Endodermal cell (in vitro differentiated cells): ENCODE data around the gene LGALS7. TPM values are rescaled to one million over a fixed set of nuclear protein-coding genes. Genes with fewer than 3 reads are reported as not detected.

ENCODE experiments used
- DNase-seq: peaks from one replicate; pipeline ENCODE4 v3.0.0-alpha.2; 2017
- H3K27ac ChIP-seq: 2 replicates; pipeline ENCODE4 v1.5.1; 2013; ENCODE audit warnings: mild to moderate bottlenecking, low read depth, low read length, moderate library complexity
- H3K27me3 ChIP-seq: 2 replicates; pipeline ENCODE4 v1.6.1; 2013; ENCODE audit warnings: mild to moderate bottlenecking, low read length, moderate library complexity; ENCODE audit not compliant: insufficient read depth, control insufficient read depth, poor library complexity, severe bottlenecking
- H3K36me3 ChIP-seq: 2 replicates; pipeline ENCODE4 v1.7.0; 2013; ENCODE audit warnings: mild to moderate bottlenecking, low read length, moderate library complexity; ENCODE audit not compliant: control insufficient read depth, insufficient read depth
- H3K4me1 ChIP-seq: one replicate; pipeline ENCODE4 v1.7.0; 2013; ENCODE audit warnings: low read length; ENCODE audit not compliant: control insufficient read depth, insufficient read depth
- H3K4me3 ChIP-seq: 2 replicates; pipeline ENCODE4 v1.5.1; 2013; ENCODE audit warnings: mild to moderate bottlenecking, low read length, moderate library complexity
- H3K9ac ChIP-seq: 2 replicates; pipeline ENCODE4 v1.6.1; 2013; ENCODE audit warnings: mild to moderate bottlenecking, low read length, moderate library complexity; ENCODE audit not compliant: poor library complexity, severe bottlenecking; ENCODE audit errors: extremely low read depth
- H3K9me3 ChIP-seq: 2 replicates; pipeline ENCODE4 v1.6.1; 2013; ENCODE audit warnings: mild to moderate bottlenecking, low read length, moderate library complexity; ENCODE audit not compliant: control insufficient read depth
- H3K27ac Mint-ChIP-seq: 2 replicates; pipeline ENCODE4 v1.8.0; 2020; ENCODE audit warnings: mixed read lengths
- H3K27me3 Mint-ChIP-seq: 2 replicates; pipeline ENCODE4 v1.8.0; 2021; ENCODE audit warnings: mild to moderate bottlenecking, mixed read lengths; ENCODE audit not compliant: insufficient read depth
- H3K36me3 Mint-ChIP-seq: 2 replicates; pipeline ENCODE4 v1.8.0; 2020; ENCODE audit warnings: low read depth, mixed read lengths
- H3K4me1 Mint-ChIP-seq: 2 replicates; pipeline ENCODE4 v1.8.0; 2020; ENCODE audit warnings: mixed read lengths
- H3K4me3 Mint-ChIP-seq: 2 replicates; pipeline ENCODE4 v1.8.0; 2020; ENCODE audit warnings: mild to moderate bottlenecking, moderate library complexity, mixed read lengths
- H3K9me3 Mint-ChIP-seq: 2 replicates; pipeline ENCODE4 v1.8.0; 2020; ENCODE audit warnings: mild to moderate bottlenecking, mixed read lengths
- WGBS, 2 experiments: methylation state at CpG; one replicate each; pipeline versions ENCODE4 v1.1.5 to v1.1.7; 2013; ENCODE audit warnings: missing lambda C conversion rate in 2 of 2, mixed read lengths in 1 of 2; ENCODE audit not compliant: insufficient coverage in 1 of 2, insufficient read length in 1 of 2; 5-methylcytosine and 5-hydroxymethylcytosine counted together
- total RNA-seq, 2 donors: library from RNA; stranded (reverse); fragmentation: NEBNext Ultra II Directional in 1 of 2; extraction: Animal tissue kit (Norgen Biotek cat#: 25700) in 1 of 2; gene quantifications; 2 replicates in 1 of 2; 3 replicates in 1 of 2; pipeline ENCODE4 v1.2.1, GENCODE V29; 2021
- TF ChIP-seq, protein P1 (sequence below): fragments of 200-600 bp; sonication (generic); conservative IDR thresholded peaks from 2 replicates; pipeline ENCODE4 v1.5.0; 2021; ENCODE audit warnings: antibody characterized with exemption, mild to moderate bottlenecking

Gene LGALS7
- total RNA-seq, 2 donors from 2014 or later = 1.8 TPM; not detected in 1

- H3K27ac ChIP-seq = no peak overlapping the region
- H3K36me3 ChIP-seq = peaks cover 18% of the 10 kb centered on the region
- Mint-ChIP-seq H3K4me3 (peak overlapping the region; percentile 62), H3K36me3 (peaks cover 23% of the 10 kb centered on the region), H3K27me3 (peaks cover 7% of the 10 kb centered on the region), H3K9me3 (peaks cover 2% of the 10 kb centered on the region), H3K27ac (no peak overlapping the region), H3K4me1 (peaks cover 14% of the 10 kb centered on the region)
- no peaks in the 10 kb centered on the region for H3K27me3 ChIP-seq
- H3K9ac ChIP-seq = no peak overlapping the region
- H3K4me3 ChIP-seq = no peak overlapping the region
- 3 to 4% methylated on average over 5 to 41 of the region's 42 CpGs for WGBS, 2 experiments
- no peaks in the 10 kb centered on the region for H3K9me3 ChIP-seq
- TF ChIP-seq, protein P1, sequence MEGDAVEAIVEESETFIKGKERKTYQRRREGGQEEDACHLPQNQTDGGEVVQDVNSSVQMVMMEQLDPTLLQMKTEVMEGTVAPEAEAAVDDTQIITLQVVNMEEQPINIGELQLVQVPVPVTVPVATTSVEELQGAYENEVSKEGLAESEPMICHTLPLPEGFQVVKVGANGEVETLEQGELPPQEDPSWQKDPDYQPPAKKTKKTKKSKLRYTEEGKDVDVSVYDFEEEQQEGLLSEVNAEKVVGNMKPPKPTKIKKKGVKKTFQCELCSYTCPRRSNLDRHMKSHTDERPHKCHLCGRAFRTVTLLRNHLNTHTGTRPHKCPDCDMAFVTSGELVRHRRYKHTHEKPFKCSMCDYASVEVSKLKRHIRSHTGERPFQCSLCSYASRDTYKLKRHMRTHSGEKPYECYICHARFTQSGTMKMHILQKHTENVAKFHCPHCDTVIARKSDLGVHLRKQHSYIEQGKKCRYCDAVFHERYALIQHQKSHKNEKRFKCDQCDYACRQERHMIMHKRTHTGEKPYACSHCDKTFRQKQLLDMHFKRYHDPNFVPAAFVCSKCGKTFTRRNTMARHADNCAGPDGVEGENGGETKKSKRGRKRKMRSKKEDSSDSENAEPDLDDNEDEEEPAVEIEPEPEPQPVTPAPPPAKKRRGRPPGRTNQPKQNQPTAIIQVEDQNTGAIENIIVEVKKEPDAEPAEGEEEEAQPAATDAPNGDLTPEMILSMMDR = no peak
- peak; percentile 86 for DNase-seq
- peaks cover 10% of the 10 kb centered on the region for H3K4me1 ChIP-seq
Measured at GRCh38 chr19:38736036-38736412, 37.3 kb downstream of the LGALS7 start.

- Mint-ChIP-seq H3K27ac (peak overlapping the region; percentile 68), H3K27me3 (peaks cover 7% of the 10 kb centered on the region), H3K36me3 (peaks cover 27% of the 10 kb centered on the region), H3K9me3 (peaks cover 2% of the 10 kb centered on the region), H3K4me1 (peaks cover 14% of the 10 kb centered on the region), H3K4me3 (peak overlapping the region; percentile 62)
- peak; percentile 92 for DNase-seq
- 13 to 32% methylated on average over 3 to 9 of the region's 18 CpGs for WGBS, 2 experiments
- Histone ChIP-seq H3K9ac (no peak overlapping the region), H3K9me3 (no peaks in the 10 kb centered on the region), H3K36me3 (peaks cover 25% of the 10 kb centered on the region), H3K4me1 (peaks cover 10% of the 10 kb centered on the region), H3K4me3 (peak overlapping the region; percentile 60), H3K27me3 (no peaks in the 10 kb centered on the region), H3K27ac (no peak overlapping the region)
- TF ChIP-seq, protein P1 = no peak
Measured at GRCh38 chr19:38735257-38735686, 38.0 kb downstream of the LGALS7 start.

DNA sequence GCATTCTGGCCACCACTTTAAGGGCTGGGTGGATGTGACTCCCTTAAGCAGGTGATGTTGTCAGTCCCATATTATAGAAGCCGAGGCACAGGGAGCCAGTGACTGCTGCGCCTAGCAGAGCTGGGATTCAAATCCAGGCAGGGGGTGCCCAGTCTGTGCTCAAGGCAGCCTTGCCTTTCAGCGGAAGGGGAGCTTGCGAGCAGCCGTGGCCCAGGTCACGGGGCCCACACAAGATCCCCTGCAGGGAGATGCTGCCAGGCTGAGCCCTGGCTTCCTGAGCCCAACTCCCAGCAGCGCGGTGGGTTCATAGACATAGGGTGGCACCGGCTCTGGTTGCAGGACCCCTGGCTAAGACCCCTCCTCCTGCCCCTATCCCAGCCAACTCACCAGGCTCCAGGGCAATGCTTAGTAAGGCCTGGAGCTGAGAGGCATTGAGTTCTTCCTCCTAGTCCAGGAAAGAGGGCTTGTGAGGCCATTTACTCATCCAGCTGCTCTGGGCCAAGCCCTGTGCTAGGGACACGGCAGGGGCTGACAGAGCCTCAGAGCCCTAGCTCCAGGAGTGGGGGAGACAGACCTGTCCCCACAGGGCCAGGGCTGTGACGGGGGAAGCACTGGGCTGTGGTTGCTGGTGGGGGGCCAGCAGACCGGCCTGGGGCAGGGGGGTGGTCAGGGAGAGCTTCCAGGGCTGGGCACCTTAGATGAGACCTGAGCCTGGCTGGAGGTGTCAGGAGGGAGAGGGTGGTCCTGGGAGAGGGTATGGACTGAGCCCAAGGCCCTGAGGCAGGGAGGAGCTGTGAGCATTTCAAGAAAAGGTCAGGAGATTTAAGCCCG lies 38.7 kb downstream of the LGALS7 start:
- H3K27me3 ChIP-seq = no peaks in the 10 kb centered on the region
- H3K27me3 Mint-ChIP-seq = peaks cover 7% of the 10 kb centered on the region
- TF ChIP-seq, protein P1 = no peak
- H3K4me3 Mint-ChIP-seq = peak overlapping the region; percentile 62
- DNase-seq = peak; percentile 72
- H3K4me3 ChIP-seq = peak overlapping the region; percentile 60
- no peak overlapping the region for H3K27ac ChIP-seq
- peaks cover 10% of the 10 kb centered on the region for H3K4me1 ChIP-seq
- H3K27ac Mint-ChIP-seq = peak overlapping the region; percentile 68
- H3K36me3 ChIP-seq = peaks cover 27% of the 10 kb centered on the region
- H3K4me1 Mint-ChIP-seq = peaks cover 16% of the 10 kb centered on the region
- peaks cover 2% of the 10 kb centered on the region for H3K9me3 Mint-ChIP-seq
- WGBS, 2 experiments = 81 to 86% methylated on average over 8 to 13 of the region's 13 CpGs
- peaks cover 31% of the 10 kb centered on the region for H3K36me3 Mint-ChIP-seq
- no peak overlapping the region for H3K9ac ChIP-seq
- no peaks in the 10 kb centered on the region for H3K9me3 ChIP-seq
